WTC11 (cell line): ENCODE data around the gene JHY. TPM values are rescaled to one million over a fixed set of nuclear protein-coding genes. Genes with fewer than 3 reads are reported as not detected.
A peak's percentile ranks its signal among the peaks of the same experiment; 100 is the strongest.

Experiments
- ATAC-seq: fragments of 200-7000 bp; cut with Tn5 transposase; 2 replicates; pipeline ENCODE4 v1.10.0; 2021; ENCODE audit warnings: mild to moderate bottlenecking, moderate library complexity
- CTCF ChIA-PET: fragments of 300-600 bp; sonication (Branson Sonifier 250); formaldehyde crosslinking; loops from one replicate; lab custom pipeline; 2021; ENCODE audit warnings: antibody characterized with exemption; lab: Charles Lee
- POLR2A ChIA-PET: fragments of 350-600 bp; sonication (Branson Sonifier 250); formaldehyde crosslinking; loops from one replicate; lab custom pipeline; 2021; ENCODE audit warnings: antibody characterized with exemption; lab: Charles Lee
- DNase-seq: peaks from one replicate; pipeline ENCODE4 v3.0.0; 2021; ENCODE audit warnings: low spot score
- H3K27ac Mint-ChIP-seq: 2 replicates; pipeline ENCODE4 v1.8.0; 2021; ENCODE audit warnings: mixed read lengths
- H3K27me3 Mint-ChIP-seq: 2 replicates; pipeline ENCODE4 v1.8.0; 2021; ENCODE audit warnings: low read depth, mild to moderate bottlenecking, moderate library complexity, mixed read lengths
- H3K36me3 Mint-ChIP-seq: 2 replicates; pipeline ENCODE4 v1.8.0; 2021; ENCODE audit warnings: mixed read lengths
- H3K4me1 Mint-ChIP-seq: 2 replicates; pipeline ENCODE4 v1.8.0; 2022; ENCODE audit warnings: mixed read lengths
- H3K4me3 Mint-ChIP-seq: 2 replicates; pipeline ENCODE4 v1.8.0; 2021; ENCODE audit warnings: mild to moderate bottlenecking, moderate library complexity, mixed read lengths
- H3K9me3 Mint-ChIP-seq: 2 replicates; pipeline ENCODE4 v1.8.0; 2021; ENCODE audit warnings: mixed read lengths
- AFF4 ChIP-seq: sonication (generic); formaldehyde crosslinking; IDR thresholded peaks from 2 replicates; pipeline ENCODE4 v1.8.1; 2023; ENCODE audit warnings: mild to moderate bottlenecking, missing genetic modification reagents, borderline replicate concordance
- ATF3 ChIP-seq: sonication (generic); formaldehyde crosslinking; conservative IDR thresholded peaks from 2 replicates; pipeline ENCODE4 v1.8.1; 2022; ENCODE audit warnings: mild to moderate bottlenecking, missing genetic modification reagents
- ETV6 ChIP-seq: sonication (generic); formaldehyde crosslinking; IDR thresholded peaks from 2 replicates; pipeline ENCODE4 v1.8.1; 2022; ENCODE audit warnings: mild to moderate bottlenecking, missing genetic modification reagents
- GABPB1 ChIP-seq: sonication (generic); formaldehyde crosslinking; IDR thresholded peaks from 2 replicates; pipeline ENCODE4 v1.8.1; 2023; ENCODE audit warnings: mild to moderate bottlenecking, missing genetic modification reagents
- HMGXB4 ChIP-seq: sonication (generic); formaldehyde crosslinking; IDR thresholded peaks from 2 replicates; pipeline ENCODE4 v1.8.1; 2023; ENCODE audit warnings: mild to moderate bottlenecking, moderate library complexity, missing genetic modification reagents
- IRF2 ChIP-seq: sonication (generic); formaldehyde crosslinking; IDR thresholded peaks from 2 replicates; pipeline ENCODE4 v1.8.0; 2022; ENCODE audit warnings: low read depth, missing genetic modification reagents, borderline replicate concordance
- JAZF1 ChIP-seq: fragments of 250-450 bp; sonication (Bioruptor Pico); IDR thresholded peaks from 2 replicates; pipeline ENCODE4 v1.9.0; 2021; ENCODE audit warnings: moderate library complexity, mild to moderate bottlenecking, inconsistent platforms
- NFE2L1 ChIP-seq: sonication (generic); formaldehyde crosslinking; IDR thresholded peaks from 2 replicates; pipeline ENCODE4 v1.8.1; 2023; ENCODE audit warnings: missing genetic modification reagents
- NFYB ChIP-seq: sonication (generic); formaldehyde crosslinking; conservative IDR thresholded peaks from 2 replicates; pipeline ENCODE4 v1.8.0; 2022; ENCODE audit warnings: low read depth, missing genetic modification reagents
- PRRX2 ChIP-seq: fragments of 250-450 bp; sonication (Bioruptor Pico); IDR thresholded peaks from 2 replicates; pipeline ENCODE4 v1.8.0; 2021; ENCODE audit warnings: mild to moderate bottlenecking
- ZNF317 ChIP-seq: sonication (generic); formaldehyde crosslinking; IDR thresholded peaks from 2 replicates; pipeline ENCODE4 v1.8.1; 2023; ENCODE audit warnings: low read depth, mild to moderate bottlenecking, moderate library complexity, missing genetic modification reagents, borderline replicate concordance
- ZNF512 ChIP-seq: sonication (generic); formaldehyde crosslinking; IDR thresholded peaks from 2 replicates; pipeline ENCODE4 v1.8.1; 2022; ENCODE audit warnings: missing genetic modification reagents, borderline replicate concordance
- total RNA-seq: library from RNA; stranded (reverse); gene quantifications from 3 replicates; pipeline ENCODE4 v1.2.3, GENCODE V29; 2021

JHY gene
- total RNA-seq, 1 experiment from 2014 or later = 1.6 TPM

GRCh38 chr11:122983438-122984185 is 101.1 kb downstream of the JHY start:
- H3K36me3 Mint-ChIP-seq = no peaks in the 10 kb centered on the region

GRCh38 chr11:122984186-122985011 is 101.8 kb downstream of the JHY start:
- Mint-ChIP-seq H3K27ac (no peak overlapping the region), H3K27me3 (peaks cover 95% of the 10 kb centered on the region), H3K9me3 (peaks cover 2% of the 10 kb centered on the region), H3K4me3 (peak overlapping the region; percentile 86), H3K36me3 (no peaks in the 10 kb centered on the region), H3K4me1 (peaks cover 33% of the 10 kb centered on the region)
- ChIA-PET POLR2A (no interaction called here), CTCF (interaction anchor here (0.7 to 4.2 kb wide), 5 partner anchors 18 to 70 kb away, joined by 3 to 38 read pairs (median 6); no protein-coding TSS in a partner anchor)
- TF ChIP-seq JAZF1 (CRISPR knock-in tag) (no peak), ZNF512 (CRISPR knock-in tag) (0 out of 2 replicates have a peak, but pooled peaks have one; percentile 31), NFE2L1 (CRISPR knock-in tag) (no peak)
- DNase-seq = peak; percentile 56
- ATAC-seq = peak; percentile 35

More at GRCh38 chr11:122983438-122984185, 101.1 kb downstream of the JHY start:
- TF ChIP-seq NFYB (CRISPR knock-in tag) = no peak
- TF ChIP-seq AFF4 = no peak
- peak; percentile 96; the same call in 1 of the 2 replicates for TF ChIP-seq ZNF512 (CRISPR knock-in tag)
- 0 out of 2 replicates have a peak, but pooled peaks have one; percentile 5 for TF ChIP-seq HMGXB4 (CRISPR knock-in tag)
- no peak for TF ChIP-seq GABPB1 (CRISPR knock-in tag)
- Mint-ChIP-seq H3K27ac (no peak overlapping the region), H3K4me1 (peaks cover 39% of the 10 kb centered on the region), H3K4me3 (peak overlapping the region; percentile 86), H3K27me3 (peaks cover 96% of the 10 kb centered on the region), H3K9me3 (no peaks in the 10 kb centered on the region)
- peak; percentile 7 for ATAC-seq
- ChIA-PET CTCF (interaction anchor here (1.1 to 4.2 kb wide), 3 partner anchors 37 to 70 kb away, joined by 6 to 38 read pairs (median 8); no protein-coding TSS in a partner anchor), POLR2A (no interaction called here)
- peak; percentile 20 for DNase-seq

GRCh38 chr11:122995526-122995925 is 113.0 kb downstream of the JHY start:
- H3K4me1 Mint-ChIP-seq = peaks cover 13% of the 10 kb centered on the region
- ChIA-PET CTCF (interaction anchor here (2.3 kb wide), 1 partner anchor 27 kb away, joined by 7 read pairs; no protein-coding TSS in a partner anchor), POLR2A (no interaction called here)
- H3K27me3 Mint-ChIP-seq = peaks cover 5% of the 10 kb centered on the region
- TF ChIP-seq ZNF317 (CRISPR knock-in tag) (no peak), PRRX2 (no peak), IRF2 (CRISPR knock-in tag) (no peak), NFYB (CRISPR knock-in tag) (no peak), ATF3 (CRISPR knock-in tag) (no peak), ETV6 (CRISPR knock-in tag) (no peak)
- no peak for DNase-seq
- no peaks in the 10 kb centered on the region for H3K9me3 Mint-ChIP-seq
- no peak for ATAC-seq
- H3K4me3 Mint-ChIP-seq = no peak overlapping the region
- H3K27ac Mint-ChIP-seq = no peak overlapping the region
- no peaks in the 10 kb centered on the region for H3K36me3 Mint-ChIP-seq
